8988T (cell line): Measurements from ENCODE around the gene SNX22.

Experiments
- DNase-seq: peaks from one replicate; pipeline ENCODE4 v3.0.0; 2011

SNX22 gene

DNA sequence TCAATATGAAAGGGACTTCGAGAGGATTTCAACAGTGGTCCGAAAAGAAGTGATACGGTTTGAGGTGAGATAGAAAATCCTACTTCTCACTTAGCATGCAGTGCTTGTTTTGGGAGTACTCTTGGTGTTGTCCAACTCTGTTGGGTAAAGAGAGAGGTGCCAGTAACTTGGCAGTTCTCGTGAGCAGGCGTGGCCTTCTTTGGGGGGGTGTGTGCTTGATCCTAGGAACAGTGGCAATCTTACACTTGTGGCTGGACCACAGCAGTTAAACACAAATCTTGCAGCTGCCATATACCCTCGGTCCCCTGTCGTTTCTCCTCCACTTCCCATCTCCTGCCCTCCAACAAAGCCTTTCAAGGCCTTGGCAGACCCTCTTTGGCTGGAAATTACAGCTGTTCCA is 15.2 kb upstream of the SNX22 start:
- no peak for DNase-seq

GRCh38 chr15:64137226-64137833 is 14.2 kb upstream of the SNX22 start:
- no peak for DNase-seq

- no peak for DNase-seq
Measured at GRCh38 chr15:64138331-64138941, 13.1 kb upstream of the SNX22 start.

GRCh38 chr15:64141798-64142512 is 9.6 kb upstream of the SNX22 start:
- no peak for DNase-seq

DNA sequence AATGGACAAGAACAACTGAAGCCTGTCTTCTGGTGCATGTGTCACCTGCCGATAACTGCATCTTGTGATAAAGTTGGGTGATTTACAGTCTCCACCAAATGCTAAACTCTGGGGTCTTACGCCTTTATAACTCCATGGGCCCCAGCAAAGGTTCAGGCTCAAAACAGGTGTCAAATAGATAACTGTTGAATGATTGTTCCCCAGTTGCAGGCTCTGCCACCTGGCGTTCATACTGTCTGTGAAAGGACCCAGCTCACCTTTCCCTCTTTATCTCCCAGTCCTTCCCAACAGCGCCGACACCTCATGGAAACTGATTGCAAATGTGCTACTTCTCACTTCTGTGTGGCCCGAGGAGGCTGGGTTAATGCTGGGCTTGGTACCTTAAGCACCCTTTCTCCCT is 8.3 kb upstream of the SNX22 start:
- no peak for DNase-seq

DNA sequence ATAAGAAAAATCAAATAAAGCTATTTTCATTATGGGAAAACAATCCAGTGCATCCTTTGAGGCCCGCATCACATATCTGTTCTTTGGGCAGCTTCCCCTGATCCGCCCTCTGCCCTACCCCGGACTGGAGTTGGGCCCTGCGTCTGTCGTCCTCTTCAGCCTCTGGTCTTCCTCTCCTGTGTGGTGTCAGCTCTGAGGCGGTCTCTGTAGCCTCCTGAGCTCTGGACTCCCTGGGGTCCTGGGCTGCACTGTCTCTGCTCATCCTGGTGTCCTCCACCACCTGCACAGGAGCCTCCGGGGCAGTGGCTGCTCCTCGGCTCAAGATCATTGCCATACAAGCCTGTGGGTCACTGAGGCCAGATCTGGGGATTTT is 7.4 kb upstream of the SNX22 start:
- DNase-seq, result no peak

- no peak for DNase-seq
Measured at GRCh38 chr15:64144565-64145281, 6.8 kb upstream of the SNX22 start.

GRCh38 chr15:64146041-64146440 is 5.5 kb upstream of the SNX22 start:
- no peak for DNase-seq

DNA sequence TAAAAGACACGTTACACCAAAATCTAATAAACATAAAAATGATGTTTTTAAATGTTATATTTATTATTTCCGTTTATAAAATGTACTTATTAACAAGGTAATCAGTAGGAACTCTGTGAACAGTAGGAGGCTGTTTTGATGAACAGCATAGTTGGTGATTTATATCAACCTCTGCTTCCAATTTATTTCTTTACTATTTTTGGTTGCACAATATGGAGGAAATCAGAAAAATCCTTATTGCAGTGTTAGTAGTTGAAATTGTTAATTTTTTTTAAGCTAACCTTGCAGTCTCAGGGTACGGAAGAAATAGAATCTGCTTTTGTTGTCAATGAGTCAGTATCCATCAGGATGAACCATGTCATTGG is 5.0 kb upstream of the SNX22 start:
- DNase-seq, result no peak

DNA sequence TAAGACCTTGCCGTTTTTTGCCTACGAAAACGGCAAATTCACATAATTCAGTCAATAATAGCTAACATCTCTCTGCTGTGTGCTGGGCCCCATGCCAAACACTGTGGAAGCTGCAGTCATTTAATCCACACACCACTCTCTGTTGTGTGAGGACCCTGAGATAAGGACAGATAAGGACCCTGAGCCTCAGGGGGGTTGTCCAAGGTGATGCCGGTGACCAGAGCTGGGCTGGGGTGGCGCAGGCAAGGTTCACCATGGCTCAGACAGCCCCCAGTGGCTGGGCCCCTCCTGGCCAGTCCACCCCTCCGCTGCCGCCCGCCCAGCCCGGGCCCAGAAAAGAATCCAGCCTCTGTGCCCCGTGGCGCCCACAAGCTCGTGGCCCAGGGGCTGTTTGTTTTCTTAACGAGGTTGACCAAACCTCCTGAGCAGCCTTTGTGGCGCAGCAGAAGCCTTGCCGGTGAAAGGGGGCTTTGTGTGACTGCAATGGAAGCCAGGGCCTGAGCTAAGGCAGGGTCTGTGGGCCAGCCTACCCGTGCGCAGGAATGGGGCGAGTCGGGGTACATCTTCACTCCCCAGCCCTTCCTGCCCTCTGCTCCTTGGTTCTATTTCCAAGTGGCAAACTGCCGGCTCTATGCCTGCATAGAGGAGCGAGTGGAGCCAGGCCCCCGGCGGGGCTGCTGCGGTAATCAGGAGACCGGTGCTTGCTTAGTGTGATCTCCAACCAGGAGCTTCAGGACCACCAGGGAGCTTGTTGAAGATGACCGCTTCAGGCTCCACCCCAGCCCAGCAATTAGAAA is 4.4 kb upstream of the SNX22 start:
- DNase-seq, result no peak

DNA sequence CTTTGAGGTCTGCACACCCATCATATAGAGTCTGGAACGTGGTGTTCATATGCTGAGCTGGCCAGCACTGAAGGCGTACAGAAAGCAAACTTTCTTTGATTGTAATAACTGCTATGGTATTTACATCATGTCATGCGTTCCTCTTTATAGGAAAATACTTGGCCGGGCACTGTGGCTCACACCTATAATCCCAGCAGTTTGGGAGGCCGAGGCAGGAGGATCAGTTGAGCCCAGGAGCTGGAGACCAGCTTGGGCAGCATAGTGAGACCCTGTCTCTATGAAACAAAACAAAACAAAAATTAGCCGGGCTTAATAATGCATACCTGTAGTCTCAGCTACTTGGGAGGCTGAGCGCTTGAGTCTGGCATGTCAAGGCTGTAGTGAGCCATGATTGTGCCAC is 3.4 kb upstream of the SNX22 start:
- no peak for DNase-seq

- no peak for DNase-seq
Measured at GRCh38 chr15:64148581-64148980, 3.0 kb upstream of the SNX22 start.

GRCh38 chr15:64149424-64149823 is 2.1 kb upstream of the SNX22 start:
- DNase-seq, result peak; percentile 47

DNA sequence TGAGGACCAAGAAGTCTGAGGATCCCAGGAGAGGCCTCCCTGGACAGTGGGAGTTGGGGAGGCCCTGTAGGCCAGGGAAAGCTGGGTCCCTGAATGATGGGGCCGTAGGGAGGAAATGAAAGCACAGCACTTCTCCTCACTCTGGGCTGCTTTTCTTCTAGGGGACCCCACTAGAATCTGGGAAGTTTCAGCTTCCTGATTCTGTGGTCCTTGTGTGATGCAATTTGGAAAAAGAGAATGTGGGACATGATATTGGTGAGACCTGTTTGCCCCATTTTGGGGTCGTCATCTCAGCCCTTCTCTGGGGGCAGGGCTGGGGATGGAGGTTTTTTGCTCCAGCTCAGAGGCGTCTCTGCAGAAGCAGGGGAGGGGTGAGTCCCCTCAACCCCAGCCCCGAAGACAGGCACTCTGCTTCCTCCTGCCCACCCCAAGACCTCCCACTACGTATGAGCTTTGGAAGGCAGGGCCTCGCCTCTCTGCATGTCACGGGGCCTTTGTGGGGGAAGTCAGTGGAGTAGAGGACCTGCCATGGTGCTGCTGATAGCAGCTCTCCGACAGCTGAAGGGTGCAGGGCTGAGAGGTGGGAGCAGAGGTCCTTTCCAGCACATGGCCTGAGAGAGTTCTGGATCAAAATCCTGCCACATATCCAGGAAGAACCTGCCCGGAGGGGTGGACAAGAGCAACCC is 1.5 kb upstream of the SNX22 start:
- DNase-seq, result no peak

DNA sequence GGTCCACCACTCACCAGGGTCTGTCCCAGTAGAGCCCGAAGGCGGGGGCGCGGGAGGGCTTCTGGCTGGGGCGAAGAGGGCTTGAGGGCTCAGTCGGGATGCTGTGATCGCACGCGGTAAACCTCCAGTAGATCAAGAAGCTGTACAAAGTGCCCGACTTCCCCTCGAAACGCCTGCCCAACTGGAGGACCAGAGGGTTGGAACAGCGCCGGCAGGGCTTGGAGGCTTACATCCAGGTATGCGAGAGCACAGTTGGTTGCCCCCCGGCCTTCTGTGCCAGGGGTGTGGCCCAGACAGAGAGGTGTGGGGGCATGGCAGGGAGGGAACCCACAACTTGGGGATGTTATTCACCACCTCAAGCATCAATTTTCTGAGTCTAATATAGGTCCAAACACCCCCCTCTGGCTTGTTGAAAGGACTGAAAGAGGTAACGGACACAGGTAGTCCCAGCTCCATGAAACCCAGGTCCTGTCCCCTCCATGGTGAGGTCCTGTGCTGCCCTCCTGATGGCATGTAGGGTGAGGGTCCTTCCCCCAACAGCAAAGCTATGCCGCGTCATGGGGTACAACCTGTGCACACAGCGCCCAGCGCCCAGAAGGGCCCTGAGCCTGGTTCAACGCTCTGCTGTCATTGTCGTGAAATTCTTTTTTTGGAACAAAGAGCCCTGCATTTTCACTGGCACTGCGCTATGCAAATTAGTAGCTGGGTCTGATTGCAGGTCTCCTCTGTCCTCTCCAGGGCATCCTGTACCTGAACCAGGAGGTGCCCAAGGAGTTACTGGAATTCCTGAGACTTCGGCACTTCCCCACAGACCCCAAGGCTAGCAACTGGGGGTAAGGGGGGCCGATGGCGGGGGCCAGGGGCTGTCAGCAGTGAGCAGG is 1.2 kb downstream of the SNX22 start:
- DNase-seq, result no peak

- peak; percentile 94 for DNase-seq
Measured at GRCh38 chr15:64153480-64154367, 2.2 kb downstream of the SNX22 start.

- no peak for DNase-seq
Measured at GRCh38 chr15:64155802-64156651, 4.5 kb downstream of the SNX22 start.

GRCh38 chr15:64156652-64157331 is 5.3 kb downstream of the SNX22 start:
- no peak for DNase-seq
